GM19043 (cell line): ENCODE data around the gene GRN.
"Not testable (repeated sequence)": the region's sequence is repeated elsewhere in the genome, so short reads cannot be mapped to it uniquely, and the experiment has no call there.

Source experiments
- ATAC-seq: cut with Tn5 transposase; IDR thresholded peaks from one replicate; pipeline ENCODE4 v1.9.1; 2021; ENCODE audit warnings: low read depth; ENCODE audit not compliant: unreplicated experiment

GRN gene

GRCh38 chr17:44379887-44380286 is 34.8 kb downstream of the GRN start:
- no peak for ATAC-seq

- ATAC-seq: no peak
Measured at GRCh38 chr17:44380767-44381166, 35.7 kb downstream of the GRN start.

GRCh38 chr17:44381810-44382305 is 36.8 kb downstream of the GRN start:
- no peak for ATAC-seq

- no peak for ATAC-seq
Measured at GRCh38 chr17:44382917-44383316, 37.8 kb downstream of the GRN start.

DNA sequence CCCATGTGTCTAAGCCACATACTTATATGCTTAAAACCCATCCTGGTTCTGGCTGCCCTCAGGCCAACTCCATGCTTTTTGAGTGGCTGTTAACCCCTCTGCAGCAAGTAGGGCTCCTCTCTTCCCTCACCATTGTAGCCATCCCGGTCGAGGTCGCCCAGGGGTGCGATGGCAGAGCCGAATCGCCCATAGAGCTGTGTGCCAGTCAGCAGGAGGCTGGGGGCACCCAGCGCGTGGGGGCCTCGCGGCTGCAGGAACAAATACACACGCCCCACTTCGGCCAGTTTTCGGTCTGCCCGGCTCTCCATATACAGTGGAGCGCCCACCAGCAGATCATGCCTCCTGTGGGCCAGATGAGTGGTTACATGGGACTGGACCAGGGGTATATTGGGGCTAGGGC is 38.3 kb downstream of the GRN start:
- no peak for ATAC-seq

GRCh38 chr17:44383861-44384260 is 38.8 kb downstream of the GRN start:
- no peak for ATAC-seq

- ATAC-seq: no peak
Measured at GRCh38 chr17:44384281-44384822, 39.2 kb downstream of the GRN start.

DNA sequence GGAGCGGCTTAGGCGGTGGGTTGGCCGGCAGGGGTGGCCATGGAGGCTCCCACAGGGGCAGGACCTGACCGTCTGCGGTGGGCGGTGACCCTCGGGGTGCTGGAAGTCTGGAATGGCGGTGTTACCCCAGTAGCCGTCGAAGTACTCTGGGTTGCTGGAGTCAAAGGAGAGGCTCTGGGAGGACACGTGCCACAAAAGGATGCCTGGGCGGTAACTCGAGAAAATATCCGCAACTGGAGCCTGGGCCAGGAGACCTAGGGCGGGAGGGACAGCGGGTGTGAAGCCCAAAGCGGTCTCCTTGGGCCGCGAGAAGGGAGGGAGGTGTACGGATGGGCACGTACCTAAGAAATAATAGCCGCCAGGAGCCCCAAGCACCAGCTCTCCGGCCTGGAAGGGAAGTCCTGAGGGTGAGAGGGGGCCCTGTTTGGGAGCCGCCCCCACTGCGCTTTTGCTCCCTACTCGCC is 39.8 kb downstream of the GRN start:
- no peak for ATAC-seq

DNA sequence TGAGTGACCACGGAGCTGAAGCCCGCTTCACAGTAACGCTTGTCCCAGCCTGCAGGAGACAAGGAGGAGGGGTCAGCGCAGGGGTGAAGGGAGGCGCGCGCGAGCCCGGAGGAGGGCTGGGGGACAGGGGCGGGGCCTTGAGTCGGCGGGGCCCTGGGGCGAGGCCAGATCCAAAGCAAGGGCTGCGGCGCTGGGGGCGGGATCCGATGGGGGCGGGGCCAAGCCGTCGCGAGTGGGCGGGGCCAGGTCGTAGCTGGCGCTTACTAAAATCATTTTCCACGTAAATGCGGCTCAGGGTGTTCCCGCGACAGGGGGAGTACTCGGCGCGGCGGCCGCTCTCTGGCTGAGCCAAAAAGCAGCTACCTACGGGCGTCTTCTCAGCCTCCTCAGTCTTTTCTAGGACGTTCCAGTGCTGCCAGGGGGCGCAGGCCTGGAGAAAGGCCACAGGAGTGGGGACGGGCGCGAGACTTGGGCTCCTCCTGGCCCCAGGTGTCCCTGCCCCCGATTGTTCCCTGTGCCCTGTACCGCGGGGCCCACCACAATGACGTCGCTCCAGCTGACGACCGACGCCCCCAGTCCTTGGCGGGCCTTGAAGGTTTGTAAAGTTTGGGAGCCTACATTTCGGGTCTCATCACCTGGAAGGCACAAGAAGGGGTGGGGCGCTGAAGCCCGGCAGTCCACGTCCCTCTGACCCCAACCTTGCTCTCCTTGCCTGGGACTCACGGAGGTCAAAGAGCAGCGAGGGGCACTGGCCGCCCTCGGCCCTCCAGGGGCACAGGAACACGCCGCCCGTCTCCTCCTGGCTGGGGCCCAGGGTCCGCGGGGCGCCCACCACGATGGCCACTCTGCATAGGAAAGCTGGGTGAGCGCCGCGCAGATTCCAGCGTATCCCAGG is 40.4 kb downstream of the GRN start:
- no peak for ATAC-seq

- ATAC-seq: no peak
Measured at GRCh38 chr17:44386182-44386525, 41.1 kb downstream of the GRN start.

GRCh38 chr17:44387804-44388203 is 42.7 kb downstream of the GRN start:
- no peak for ATAC-seq

GRCh38 chr17:44389281-44389680 is 44.2 kb downstream of the GRN start, which contains the start of gene ITGA2B:
Gene ITGA2B, minus strand, starts transcription at chr17:44389649. Its CDS starts 176 bp downstream, at chr17:44389473.
- no peak for ATAC-seq

GRCh38 chr17:44389723-44390202 is 44.7 kb downstream of the GRN start:
- ATAC-seq: no peak

- no peak for ATAC-seq
Measured at GRCh38 chr17:44390250-44390870, 45.3 kb downstream of the GRN start.

- not testable (repeated sequence) for ATAC-seq
Measured at GRCh38 chr17:44394112-44394511, 49.0 kb downstream of the GRN start.

GRCh38 chr17:44394833-44395232 is 49.7 kb downstream of the GRN start:
- no peak for ATAC-seq

- ATAC-seq: no peak
Measured at GRCh38 chr17:44396946-44397345, 51.8 kb downstream of the GRN start.

DNA sequence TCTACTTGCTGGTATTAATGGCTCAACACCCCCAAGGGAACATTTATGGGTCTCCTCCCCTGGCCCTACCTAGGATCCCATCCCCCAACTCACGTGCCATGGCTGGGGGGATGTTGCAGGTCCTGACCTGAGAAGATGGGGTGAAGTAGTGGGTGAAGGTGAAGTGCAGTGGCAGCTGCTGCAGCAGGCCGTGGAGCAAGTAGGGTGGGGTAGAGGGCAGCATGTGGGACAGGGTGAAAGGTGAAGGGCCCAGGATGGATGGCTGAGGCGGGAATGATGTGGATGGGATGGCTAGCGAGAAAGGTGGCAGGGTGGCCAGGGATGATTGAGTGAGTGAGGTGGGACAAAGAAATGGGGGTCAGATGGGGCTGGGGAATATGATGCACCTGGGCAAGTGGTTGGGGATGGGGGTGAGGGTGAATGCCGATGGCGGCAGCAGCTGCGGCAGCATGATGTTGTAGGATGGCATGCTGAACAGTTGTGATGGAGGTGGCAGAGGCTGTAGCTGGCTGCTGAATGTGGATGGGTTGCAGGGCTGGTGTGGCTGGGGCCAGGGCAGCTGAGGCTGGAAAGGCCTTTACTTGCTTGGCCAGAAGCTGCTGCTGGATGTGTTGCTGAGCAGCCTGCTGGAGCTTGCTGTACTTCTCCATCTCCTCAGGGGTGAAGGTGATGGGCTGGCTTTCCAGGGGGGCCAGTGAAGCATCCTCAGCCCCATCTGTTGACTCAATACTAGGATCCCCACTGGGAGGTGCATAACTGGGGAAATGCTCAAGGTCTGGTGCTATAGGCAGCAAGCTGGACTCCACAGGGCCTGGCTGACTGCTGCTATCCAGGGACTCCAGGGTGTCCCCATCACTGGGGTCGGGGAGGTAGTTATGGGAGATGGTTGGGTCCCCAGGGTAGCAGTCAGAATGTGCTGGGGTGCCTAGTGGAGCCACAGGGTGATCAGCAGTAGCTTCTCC is 52.7 kb downstream of the GRN start:
- no peak for ATAC-seq

DNA sequence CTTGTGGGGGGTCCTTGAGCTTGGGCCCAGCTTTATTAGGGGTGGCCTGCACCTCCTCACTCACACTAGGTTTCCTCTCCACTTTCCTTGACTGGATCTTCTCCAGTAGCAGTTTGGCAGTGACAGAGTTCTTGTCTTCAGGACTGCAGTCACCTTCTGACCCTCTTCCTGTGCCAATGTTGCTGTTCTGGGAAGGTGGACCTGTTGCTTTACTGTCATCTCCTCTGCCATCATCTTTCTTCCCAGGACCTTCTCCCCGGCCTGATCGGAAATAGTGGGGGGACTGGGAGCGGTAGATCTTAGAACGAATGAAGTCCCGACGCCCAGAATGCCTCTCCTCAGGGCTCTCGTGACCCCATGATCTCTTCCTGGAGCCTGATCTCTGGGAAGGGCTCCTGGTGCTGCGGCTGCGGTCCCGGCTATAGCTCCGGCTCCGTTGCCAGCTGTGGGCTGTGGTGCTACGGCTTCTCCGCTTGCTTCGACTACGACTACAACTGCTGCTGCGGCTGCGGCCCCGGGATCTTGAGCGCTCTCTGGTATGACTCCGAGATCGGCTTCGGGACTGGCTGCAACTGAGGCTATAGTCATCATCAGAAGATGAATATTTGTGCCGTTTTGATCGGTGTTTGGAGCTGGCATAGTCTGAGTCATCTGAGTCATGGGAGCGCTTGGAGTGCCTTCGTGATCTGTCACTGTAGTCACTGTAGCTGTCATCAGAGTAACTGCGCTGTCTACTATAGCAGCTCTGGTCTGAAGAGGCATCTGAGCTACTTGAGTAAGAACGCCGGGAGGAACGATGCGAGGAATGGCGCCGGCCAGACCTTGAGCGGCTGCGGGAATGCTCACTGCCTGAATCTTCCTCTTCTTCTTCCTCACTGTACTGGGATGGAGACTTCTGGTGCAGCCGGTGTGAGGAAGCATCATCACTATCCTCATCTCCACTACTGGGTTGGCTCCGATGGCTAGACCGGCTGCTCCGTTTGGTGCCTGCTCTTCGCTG is 53.9 kb downstream of the GRN start:
- no peak for ATAC-seq
